BLaER1 treated with 17β-estradiol and CSF1 and Interleukin-3, amounts not matched to agents 10 nM and 100 nM (cell line): ENCODE results near the gene TAP1.

Experiments used
- H3K27ac ChIP-seq, 11 experiments: shearing (Covaris generic); formaldehyde crosslinking; 2 replicates each; pipeline ENCODE4 v1.8.1; 2022
- H3K27me3 ChIP-seq, 11 experiments: shearing (Covaris generic); formaldehyde crosslinking; 2 replicates each; pipeline ENCODE4 v1.8.1; 2022
- H3K36me3 ChIP-seq, 11 experiments: shearing (Covaris generic); formaldehyde crosslinking; 2 replicates each; pipeline ENCODE4 v1.8.1; 2022
- H3K4me1 ChIP-seq, 10 experiments: shearing (Covaris generic); formaldehyde crosslinking; 2 replicates each; pipeline ENCODE4 v1.8.1; 2022
- H3K4me2 ChIP-seq, 11 experiments: shearing (Covaris generic); formaldehyde crosslinking; 2 replicates each; pipeline ENCODE4 v1.8.1; 2022
- H3K4me3 ChIP-seq, 10 experiments: shearing (Covaris generic); formaldehyde crosslinking; 2 replicates each; pipeline ENCODE4 v1.8.1; 2022
- H3K9ac ChIP-seq, 11 experiments: shearing (Covaris generic); formaldehyde crosslinking; 2 replicates each; pipeline ENCODE4 v1.8.1; 2022
- H3K9me3 ChIP-seq, 11 experiments: shearing (Covaris generic); formaldehyde crosslinking; replicated peaks in 1 of 11; 2 replicates each; pipeline ENCODE4 v1.8.1; 2022
- H4K20me1 ChIP-seq, 11 experiments: shearing (Covaris generic); formaldehyde crosslinking; 2 replicates each; pipeline ENCODE4 v1.8.1; 2022
- Cebpa-rat ChIP-seq, 11 experiments: shearing (Covaris generic); IDR thresholded peaks; 2 replicates each; pipeline ENCODE4 v1.8.1; 2022

Gene TAP1, protein sequence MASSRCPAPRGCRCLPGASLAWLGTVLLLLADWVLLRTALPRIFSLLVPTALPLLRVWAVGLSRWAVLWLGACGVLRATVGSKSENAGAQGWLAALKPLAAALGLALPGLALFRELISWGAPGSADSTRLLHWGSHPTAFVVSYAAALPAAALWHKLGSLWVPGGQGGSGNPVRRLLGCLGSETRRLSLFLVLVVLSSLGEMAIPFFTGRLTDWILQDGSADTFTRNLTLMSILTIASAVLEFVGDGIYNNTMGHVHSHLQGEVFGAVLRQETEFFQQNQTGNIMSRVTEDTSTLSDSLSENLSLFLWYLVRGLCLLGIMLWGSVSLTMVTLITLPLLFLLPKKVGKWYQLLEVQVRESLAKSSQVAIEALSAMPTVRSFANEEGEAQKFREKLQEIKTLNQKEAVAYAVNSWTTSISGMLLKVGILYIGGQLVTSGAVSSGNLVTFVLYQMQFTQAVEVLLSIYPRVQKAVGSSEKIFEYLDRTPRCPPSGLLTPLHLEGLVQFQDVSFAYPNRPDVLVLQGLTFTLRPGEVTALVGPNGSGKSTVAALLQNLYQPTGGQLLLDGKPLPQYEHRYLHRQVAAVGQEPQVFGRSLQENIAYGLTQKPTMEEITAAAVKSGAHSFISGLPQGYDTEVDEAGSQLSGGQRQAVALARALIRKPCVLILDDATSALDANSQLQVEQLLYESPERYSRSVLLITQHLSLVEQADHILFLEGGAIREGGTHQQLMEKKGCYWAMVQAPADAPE

DNA sequence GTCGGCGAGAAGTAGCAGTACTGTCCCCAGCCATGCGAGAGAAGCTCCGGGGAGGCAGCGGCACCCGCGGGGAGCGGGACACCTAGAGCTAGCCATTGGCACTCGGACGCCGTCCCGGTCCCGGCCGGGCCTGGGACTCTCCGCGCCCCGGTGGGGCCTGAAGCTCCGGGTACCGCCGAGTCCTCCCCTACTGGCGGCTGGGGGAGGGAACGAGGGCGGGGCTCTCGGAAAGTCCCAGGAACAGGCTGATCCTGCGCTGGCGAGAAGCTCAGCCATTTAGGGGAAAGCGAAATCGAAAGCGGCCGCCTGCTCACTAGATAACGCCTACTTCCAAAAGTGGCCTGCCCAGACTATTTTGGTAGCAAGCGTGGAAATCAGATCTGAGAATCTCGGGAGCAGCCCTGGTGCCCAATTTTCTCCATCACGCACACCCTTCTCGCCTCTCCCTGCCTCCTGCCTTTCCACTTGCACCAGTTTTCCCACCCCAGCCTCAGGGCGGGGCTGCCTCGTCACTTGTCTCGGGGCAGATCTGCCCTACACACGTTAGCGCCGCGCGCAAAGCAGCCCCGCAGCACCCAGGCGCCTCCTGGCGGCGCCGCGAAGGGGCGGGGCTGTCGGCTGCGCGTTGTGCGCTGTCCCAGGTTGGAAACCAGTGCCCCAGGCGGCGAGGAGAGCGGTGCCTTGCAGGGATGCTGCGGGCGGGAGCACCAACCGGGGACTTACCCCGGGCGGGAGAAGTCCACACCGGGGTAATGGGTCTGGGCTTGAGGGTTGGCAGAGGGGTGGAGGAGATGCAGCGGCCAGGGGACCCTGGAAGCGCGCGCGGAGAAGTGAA, at the start of gene TAP1, which contains the start of gene PSMB9:
Gene TAP1, minus strand, starts transcription at position 164 of the 835 bp plus-strand sequence. Its CDS starts 68 bp downstream, at position 96.
Gene PSMB9, plus strand, starts transcription at position 652 of the 835 bp plus-strand sequence. Its CDS starts 38 bp downstream, at position 690.
- TF ChIP-seq Cebpa-rat (IDR thresholded peaks at IDR 0.05): no peak
- H3K27ac ChIP-seq: peak within 1 kb of the TSS; percentile 67 to 96 (median 88)
- peaks cover 34 to 47% (median 42%) of the 10 kb centered on the region in 10 experiments for H3K4me1 ChIP-seq
- H3K36me3 ChIP-seq: peaks cover 42 to 58% (median 51%) of the 10 kb centered on the region in 11 experiments
- H4K20me1 ChIP-seq: peaks cover 0 to 5% (median 0%) of the 10 kb centered on the region in 11 experiments; a peak in 1 of 22 replicates
- H3K4me3 ChIP-seq: peak within 1 kb of the TSS; percentile 80 to 93 (median 84)
- H3K9me3 ChIP-seq: no peaks in the 10 kb centered on the region; a peak in 1 of 22 replicates
- peak within 1 kb of the TSS; percentile 92 to 100 (median 96) for H3K4me2 ChIP-seq
- peak within 1 kb of the TSS; percentile 81 to 94 (median 86) for H3K9ac ChIP-seq
- H3K27me3 ChIP-seq: no peaks in the 10 kb centered on the region

DNA sequence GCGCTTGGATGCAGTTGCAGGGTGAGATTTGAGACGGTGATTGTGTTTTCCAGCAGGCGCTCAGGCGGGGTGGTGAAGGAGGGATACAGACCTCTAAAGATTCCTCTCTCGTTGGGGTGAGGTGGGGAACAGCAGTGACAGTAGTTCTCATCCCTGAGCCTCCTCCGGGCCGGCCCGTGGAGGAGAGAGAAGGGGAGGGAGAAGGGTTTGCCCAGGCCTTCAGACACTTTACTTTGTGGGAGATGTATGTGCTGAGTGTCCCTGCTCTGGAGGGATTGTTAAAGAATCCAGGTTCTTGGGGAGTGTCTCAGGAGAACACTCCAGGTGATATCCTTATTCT, 41.5 kb upstream of the TAP1 start:
- H3K4me1 ChIP-seq: peaks cover 36 to 47% (median 43%) of the 10 kb centered on the region in 10 experiments
- H3K27ac ChIP-seq: peak overlapping the region in 10 of 11 experiments; percentile 78 to 88 (median 82); a peak in 18 of 22 replicates

DNA sequence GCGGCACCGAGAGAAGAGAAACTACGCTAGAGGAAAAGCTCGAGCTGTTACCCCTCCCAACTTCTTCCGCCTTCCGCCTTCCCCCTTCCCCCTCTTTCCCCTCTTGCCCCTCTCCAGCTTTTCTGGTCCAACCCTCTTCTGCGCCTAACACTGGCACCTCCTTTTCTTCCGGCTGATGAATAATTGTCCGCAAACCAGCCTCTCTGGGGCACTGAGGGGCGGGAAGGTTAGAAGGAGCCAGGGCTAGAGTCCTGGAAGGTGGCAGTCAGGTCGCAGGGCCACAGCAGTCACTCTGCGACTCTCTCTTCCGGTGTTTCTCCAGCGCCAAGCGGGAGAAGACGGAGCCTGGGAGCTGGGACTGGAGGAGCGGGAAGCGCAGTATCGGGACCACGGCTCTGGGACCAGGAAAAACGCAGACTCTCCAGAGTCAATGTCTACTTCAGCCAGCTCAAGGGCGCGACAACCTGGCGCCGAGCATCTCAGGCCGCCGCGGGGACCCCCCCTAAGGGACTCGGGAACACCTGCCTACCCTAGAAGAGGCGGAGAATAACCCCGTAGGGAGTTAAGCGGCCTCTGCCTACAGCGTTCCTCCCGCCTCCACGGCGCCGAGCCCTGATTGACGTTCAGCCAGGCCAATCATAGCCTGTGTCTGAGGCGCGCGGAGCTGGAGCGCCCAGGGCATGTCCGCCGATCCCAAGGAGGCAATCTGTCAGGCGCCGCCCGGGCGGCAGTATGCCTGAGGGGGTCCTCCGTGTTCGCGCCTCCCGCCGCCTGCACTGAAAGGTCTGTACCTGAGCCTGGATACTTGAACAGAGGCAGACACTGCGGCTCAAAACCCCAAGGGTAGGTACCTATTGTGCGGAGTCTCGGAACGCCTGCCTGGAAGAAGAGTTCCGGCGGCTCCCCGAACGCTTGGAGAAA, 40.8 kb upstream of the TAP1 start:
- TF ChIP-seq Cebpa-rat (IDR thresholded peaks at IDR 0.05): no peak
- peak overlapping the region; percentile 71 to 96 (median 84) for H3K4me3 ChIP-seq
- H3K36me3 ChIP-seq: peaks cover 0 to 3% (median 0%) of the 10 kb centered on the region in 11 experiments; a peak in 1 of 22 replicates
- no peaks in the 10 kb centered on the region for H3K27me3 ChIP-seq
- H3K9me3 ChIP-seq: no peaks in the 10 kb centered on the region
- peak overlapping the region; percentile 76 to 99 (median 95) for H3K4me2 ChIP-seq
- peaks cover 36 to 47% (median 43%) of the 10 kb centered on the region in 10 experiments for H3K4me1 ChIP-seq
- H3K9ac ChIP-seq: peak overlapping the region; percentile 78 to 88 (median 86)
- H4K20me1 ChIP-seq: peaks cover 0 to 20% (median 0%) of the 10 kb centered on the region in 11 experiments; a peak in 4 of 22 replicates
- H3K27ac ChIP-seq: peak overlapping the region; percentile 73 to 88 (median 82)

More for the DNA sequence above, 41.5 kb upstream of the TAP1 start:
- no peak for TF ChIP-seq Cebpa-rat (IDR thresholded peaks at IDR 0.05)
- peaks cover 0 to 20% (median 0%) of the 10 kb centered on the region in 11 experiments; a peak in 4 of 22 replicates for H4K20me1 ChIP-seq
- peak overlapping the region; percentile 78 to 88 (median 86) for H3K9ac ChIP-seq
- H3K27me3 ChIP-seq: no peaks in the 10 kb centered on the region
- no peaks in the 10 kb centered on the region for H3K9me3 ChIP-seq
- H3K36me3 ChIP-seq: peaks cover 0 to 3% (median 0%) of the 10 kb centered on the region in 11 experiments; a peak in 1 of 22 replicates
- H3K4me2 ChIP-seq: peak overlapping the region; percentile 76 to 99 (median 95)
- peak overlapping the region; percentile 71 to 96 (median 84) for H3K4me3 ChIP-seq

DNA sequence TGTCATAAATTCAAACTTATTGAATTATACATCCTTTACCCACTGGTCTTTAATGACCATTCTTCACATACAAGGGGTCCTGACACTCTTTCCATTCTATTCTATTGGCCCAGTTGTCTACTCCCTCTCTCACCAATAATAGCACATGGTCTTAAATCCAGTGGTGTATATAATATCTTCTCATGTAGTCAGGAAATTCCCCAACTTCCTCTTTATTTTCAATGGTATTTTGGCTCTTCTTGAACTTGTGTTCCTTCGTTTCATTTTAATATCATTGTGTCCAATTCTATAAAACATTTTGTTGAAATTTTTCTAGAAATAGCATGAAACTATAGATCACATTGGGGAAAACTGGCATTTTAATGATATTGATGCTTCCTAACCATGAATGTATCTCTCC, 37.3 kb upstream of the TAP1 start:
- no peaks in the 10 kb centered on the region for H3K27me3 ChIP-seq
- peaks cover 0 to 8% (median 0%) of the 10 kb centered on the region in 11 experiments; a peak in 2 of 22 replicates for H4K20me1 ChIP-seq
- H3K4me1 ChIP-seq: peaks cover 14 to 24% (median 20%) of the 10 kb centered on the region in 10 experiments
- H3K9me3 ChIP-seq: no peaks in the 10 kb centered on the region
- no peaks in the 10 kb centered on the region for H3K36me3 ChIP-seq
- no peak for TF ChIP-seq Cebpa-rat (IDR thresholded peaks at IDR 0.05)
- H3K4me3 ChIP-seq: no peak overlapping the region
- H3K4me2 ChIP-seq: peak overlapping the region in 3 of 11 experiments; percentile 1 to 37 (median 6); a peak in 4 of 22 replicates
- no peak overlapping the region for H3K27ac ChIP-seq
- H3K9ac ChIP-seq: no peak overlapping the region

GRCh38 chr6:32889533-32889932, 36.0 kb upstream of the TAP1 start:
- peaks cover 7 to 16% (median 13%) of the 10 kb centered on the region in 10 experiments; a peak in 19 of 20 replicates for H3K4me1 ChIP-seq

DNA sequence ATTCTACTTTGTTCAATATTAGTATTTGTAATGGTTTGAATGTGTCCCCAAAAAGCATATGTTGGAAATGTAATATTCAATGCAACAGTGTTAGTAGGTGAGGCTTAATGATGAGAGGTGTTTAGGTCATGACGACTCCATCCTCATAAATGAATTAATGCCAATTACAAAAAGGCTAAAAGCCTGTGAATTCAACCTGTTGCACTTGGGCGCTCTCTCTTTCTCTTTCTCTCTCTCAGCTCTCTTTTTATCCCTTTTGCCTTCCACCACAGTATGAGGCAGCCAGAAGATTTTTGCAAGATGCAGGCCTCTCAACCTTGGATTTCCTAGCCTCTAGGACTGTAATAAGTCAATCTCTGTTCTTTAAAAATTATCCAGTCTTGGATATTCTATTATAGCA, 35.1 kb upstream of the TAP1 start:
- H3K4me3 ChIP-seq: no peak overlapping the region
- H3K36me3 ChIP-seq: no peaks in the 10 kb centered on the region
- H4K20me1 ChIP-seq: no peaks in the 10 kb centered on the region
- no peaks in the 10 kb centered on the region for H3K27me3 ChIP-seq
- no peak for TF ChIP-seq Cebpa-rat (IDR thresholded peaks at IDR 0.05)
- no peak overlapping the region for H3K27ac ChIP-seq
- no peak overlapping the region for H3K4me2 ChIP-seq
- no peak overlapping the region for H3K9ac ChIP-seq
- no peaks in the 10 kb centered on the region for H3K9me3 ChIP-seq
- peaks cover 12 to 23% (median 19%) of the 10 kb centered on the region in 10 experiments for H3K4me1 ChIP-seq

More at GRCh38 chr6:32889533-32889932, 36.0 kb upstream of the TAP1 start:
- Histone ChIP-seq H3K9ac (no peak overlapping the region), H3K4me2 (no peak overlapping the region), H4K20me1 (no peaks in the 10 kb centered on the region), H3K27me3 (no peaks in the 10 kb centered on the region), H3K4me3 (no peak overlapping the region), H3K36me3 (no peaks in the 10 kb centered on the region), H3K9me3 (no peaks in the 10 kb centered on the region), H3K27ac (no peak overlapping the region)
- no peak for TF ChIP-seq Cebpa-rat (IDR thresholded peaks at IDR 0.05)

DNA sequence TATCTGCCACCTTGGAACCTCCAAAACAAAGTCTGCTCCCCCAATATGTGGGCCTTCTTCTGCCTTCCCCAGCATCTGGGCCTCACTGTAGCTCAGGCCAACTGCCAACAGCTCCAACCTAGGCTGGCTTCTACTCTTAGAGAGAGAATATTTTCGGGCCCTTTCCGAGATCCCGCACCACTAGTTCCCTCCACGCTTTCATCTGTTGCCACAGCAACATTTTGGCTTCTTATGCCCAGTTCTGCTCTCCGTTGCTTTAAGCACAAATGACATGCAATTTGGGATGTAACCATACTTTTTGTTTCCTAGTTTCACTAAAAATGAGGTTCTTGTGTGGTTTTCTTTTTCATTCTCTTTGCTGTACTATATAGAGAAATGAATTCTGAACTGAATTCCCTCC, 34.1 kb upstream of the TAP1 start:
- Histone ChIP-seq H3K9me3 (no peaks in the 10 kb centered on the region), H3K27me3 (no peaks in the 10 kb centered on the region)

More for the DNA sequence above, 34.1 kb upstream of the TAP1 start:
- TF ChIP-seq Cebpa-rat (IDR thresholded peaks at IDR 0.05): no peak
- Histone ChIP-seq H3K4me2 (no peak overlapping the region), H3K9ac (no peak overlapping the region), H4K20me1 (no peaks in the 10 kb centered on the region), H3K36me3 (no peaks in the 10 kb centered on the region), H3K27ac (no peak overlapping the region), H3K4me1 (peaks cover 16 to 29% (median 23%) of the 10 kb centered on the region in 10 experiments), H3K4me3 (no peak overlapping the region)
